ENCODE measurements around the gene AZU1.
"Not testable (repeated sequence)": the region's sequence is repeated elsewhere in the genome, so short reads cannot be mapped to it uniquely, and the experiment has no call there.

The AZU1 gene

DNA sequence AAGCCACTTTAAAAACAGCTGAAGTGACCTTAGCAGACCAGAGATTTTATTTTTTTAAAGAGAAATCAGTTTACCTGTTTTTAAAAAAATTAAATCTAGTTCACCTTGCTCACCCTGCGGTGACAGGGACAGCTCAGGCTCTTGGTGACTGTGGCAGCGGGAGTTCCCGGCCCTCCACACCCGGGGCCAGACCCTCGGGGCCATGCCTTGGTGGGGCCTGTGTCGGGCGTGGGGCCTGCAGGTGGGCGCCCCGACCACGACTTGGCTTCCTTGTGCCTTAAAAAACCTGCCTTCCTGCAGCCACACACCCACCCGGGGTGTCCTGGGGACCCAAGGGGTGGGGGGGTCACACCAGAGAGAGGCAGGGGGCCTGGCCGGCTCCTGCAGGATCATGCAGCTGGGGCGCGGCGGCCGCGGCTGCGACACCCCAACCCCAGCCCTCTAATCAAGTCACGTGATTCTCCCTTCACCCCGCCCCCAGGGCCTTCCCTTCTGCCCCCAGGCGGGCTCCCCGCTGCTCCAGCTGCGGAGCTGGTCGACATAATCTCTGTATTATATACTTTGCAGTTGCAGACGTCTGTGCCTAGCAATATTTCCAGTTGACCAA lies 16.7 kb upstream of the AZU1 start:
- DNase-seq: no peak

GRCh38 chr19:811506-812048 lies 16.1 kb upstream of the AZU1 start:
- DNase-seq: no peak

DNA sequence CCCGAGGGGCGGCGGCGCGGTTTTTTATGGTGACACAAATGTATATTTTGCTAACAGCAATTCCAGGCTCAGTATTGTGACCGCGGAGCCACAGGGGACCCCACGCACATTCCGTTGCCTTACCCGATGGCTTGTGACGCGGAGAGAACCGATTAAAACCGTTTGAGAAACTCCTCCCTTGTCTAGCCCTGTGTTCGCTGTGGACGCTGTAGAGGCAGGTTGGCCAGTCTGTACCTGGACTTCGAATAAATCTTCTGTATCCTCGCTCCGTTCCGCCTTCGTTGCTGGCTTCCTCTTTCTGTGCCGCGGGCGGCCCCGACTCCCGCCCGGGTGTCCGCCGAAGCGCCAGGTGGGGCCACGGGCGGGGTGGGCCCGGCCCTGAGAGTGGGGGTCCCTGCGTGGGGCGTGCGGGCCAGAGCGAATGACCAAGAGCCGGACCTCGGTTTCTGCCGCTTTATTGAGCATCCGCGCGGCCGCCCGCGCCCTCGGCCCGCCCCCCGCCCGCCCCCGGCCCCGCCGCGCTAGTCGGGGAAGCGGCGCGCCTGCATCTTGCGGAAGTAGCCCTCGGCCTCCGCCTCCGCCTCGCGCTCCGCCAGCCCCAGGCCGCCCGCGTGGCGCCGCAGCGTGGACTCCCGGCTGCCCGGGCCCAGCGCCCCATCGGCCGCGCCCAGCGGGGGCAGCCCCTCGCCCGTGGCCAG lies 15.4 kb upstream of the AZU1 start:
- no peak for DNase-seq

GRCh38 chr19:812747-813218 lies 14.9 kb upstream of the AZU1 start:
- no peak for DNase-seq

DNA sequence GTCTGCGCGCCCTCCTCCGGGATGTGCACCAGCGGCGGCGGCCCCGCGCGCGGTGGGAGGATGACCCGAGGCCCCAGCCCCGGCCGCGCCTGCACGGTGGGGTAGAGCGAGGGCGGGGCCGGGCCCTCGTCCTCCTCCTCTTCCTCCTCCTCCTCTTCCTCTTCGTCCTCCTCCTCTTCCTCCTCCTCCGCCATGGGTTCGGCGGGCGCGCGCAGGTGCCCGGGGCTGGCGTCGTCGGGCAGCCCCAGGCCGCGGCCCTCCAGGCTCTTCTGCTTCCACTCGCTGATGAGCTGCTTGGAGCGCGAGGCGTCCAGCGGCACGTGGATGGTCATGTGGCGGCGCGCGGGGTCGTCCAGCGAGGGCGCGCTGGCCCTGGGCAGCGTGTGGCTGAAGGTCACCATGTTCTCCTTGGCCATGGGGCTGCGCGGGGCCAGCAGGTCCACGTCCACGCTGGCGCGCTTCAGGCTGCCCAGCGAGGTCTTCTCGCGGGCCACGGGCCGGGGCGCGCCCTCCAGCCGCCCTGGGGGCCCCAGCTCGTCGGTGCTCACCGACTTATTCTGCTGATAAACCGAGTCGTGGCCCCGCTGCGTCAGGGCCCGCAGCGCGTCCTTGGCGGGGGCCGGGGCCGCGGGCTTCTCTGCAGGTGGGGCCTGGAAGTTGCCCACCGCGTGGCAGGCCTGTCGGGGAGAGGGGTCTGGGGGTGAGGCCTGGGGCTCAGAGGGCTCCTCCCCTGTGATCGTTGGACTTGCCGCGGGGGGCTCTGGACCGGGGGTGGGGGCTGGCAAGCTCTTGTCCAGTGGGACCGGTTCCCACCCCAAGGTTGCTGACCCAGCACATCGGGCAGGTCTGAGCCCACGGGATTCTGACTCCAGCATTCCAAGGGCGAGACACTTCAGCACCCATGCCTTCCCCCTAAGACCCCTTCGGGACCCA lies 14.2 kb upstream of the AZU1 start:
- DNase-seq: no peak

DNA sequence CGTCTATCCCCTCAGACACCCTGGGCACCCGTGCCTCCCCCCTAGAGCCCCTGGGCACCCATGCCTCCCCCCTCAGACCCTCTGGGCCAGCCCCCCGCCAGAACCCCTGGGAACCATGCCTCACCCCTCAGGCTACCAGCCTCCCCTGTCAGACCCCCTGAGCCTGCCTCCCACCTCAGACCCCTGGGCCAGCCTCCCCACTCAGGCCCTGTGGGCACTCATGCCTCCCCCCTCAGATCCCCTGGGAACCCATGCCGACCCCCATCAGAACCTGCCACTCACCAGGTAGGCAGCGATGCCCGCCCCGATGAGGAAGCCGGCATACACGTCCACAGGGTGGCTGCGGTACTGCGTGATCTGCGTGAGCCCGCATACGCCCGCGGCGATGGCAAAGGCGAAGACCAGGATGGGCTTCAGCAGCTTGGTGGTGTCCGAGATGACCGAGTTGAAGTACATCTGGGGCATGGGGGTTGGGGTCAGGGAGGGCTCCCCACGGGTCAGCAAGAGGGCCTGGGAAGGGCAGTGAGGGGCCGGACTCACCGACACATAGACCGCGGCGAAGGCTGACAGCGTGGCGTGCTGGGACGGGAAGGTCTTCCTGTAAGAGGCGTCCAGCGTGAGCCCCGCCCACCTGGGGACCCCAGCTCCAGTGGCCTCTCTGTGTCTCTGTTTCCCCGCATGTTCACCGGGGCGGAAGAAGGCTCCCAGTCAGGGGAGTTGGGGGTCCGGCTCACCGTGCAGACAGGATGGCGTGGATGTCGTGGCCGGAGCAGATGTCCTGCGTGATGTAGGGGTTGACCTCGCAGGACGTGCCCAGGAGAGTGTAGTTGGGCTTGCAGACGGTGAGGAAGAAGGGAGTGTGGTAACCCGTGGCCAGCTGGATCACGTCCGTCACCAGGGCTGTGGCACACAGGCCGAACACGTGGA lies 13.2 kb upstream of the AZU1 start:
- DNase-seq: no peak

- DNase-seq: no peak
These were observed 12.4 kb upstream of the AZU1 start for GRCh38 chr19:815079-815774.

DNA sequence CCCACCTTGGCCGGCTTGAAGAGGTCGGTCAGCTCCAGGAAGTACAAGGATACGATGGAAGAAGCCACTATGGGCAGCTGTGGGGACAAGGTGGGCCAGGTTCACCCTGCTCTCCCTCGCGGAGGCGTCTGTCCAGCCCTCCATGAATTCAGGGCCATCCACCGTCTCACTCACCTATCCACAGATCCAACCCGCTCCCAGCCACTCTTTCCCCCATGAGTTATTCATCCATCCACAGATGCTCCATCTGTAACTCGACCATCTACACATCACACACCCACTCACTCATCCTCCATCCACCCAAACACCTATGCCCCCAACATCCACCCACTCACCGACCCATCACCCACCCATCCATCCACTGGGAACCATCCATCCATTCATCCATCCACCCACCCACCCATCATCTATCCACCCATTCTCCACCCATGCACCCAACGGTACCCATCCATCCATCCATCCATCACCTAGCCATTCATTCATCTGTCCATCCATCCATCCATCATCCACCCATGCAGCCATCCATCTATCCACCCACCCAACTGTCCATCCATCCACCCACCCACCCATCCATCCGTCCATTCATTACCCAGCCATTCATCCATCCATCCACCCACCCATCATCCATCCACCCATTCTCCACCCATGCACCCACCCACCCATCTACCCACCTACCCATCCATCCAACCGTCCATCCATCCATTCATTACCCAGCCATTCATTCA lies 11.7 kb upstream of the AZU1 start:
- no peak for DNase-seq

GRCh38 chr19:816500-816857 lies 11.2 kb upstream of the AZU1 start:
- DNase-seq: no peak

DNA sequence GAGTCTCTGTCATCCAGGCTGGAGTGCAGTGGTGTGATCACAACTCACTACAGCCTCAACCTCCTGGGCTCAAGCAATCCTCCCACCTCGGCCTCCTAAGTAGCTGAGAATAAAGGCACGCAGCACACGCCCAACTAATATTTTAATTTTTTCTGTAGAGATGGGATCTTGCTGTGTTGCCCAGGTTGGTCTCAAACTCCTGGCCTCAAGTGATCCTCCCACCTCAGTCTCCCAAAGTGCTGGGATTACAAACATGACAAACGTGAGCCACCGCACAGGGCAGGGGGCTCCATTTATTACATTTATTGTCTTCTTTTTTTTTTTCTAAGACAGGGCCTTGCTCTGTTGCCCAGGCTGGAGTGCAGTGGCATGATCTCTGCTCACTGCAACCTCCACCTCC lies 7.4 kb upstream of the AZU1 start:
- not testable (repeated sequence) for DNase-seq

GRCh38 chr19:821231-821824 lies 6.3 kb upstream of the AZU1 start:
- DNase-seq: no peak

- DNase-seq: peak; percentile 18
These were observed 5.7 kb upstream of the AZU1 start, which contains the start of gene PLPPR3 for GRCh38 chr19:821825-822503. TSS of gene PLPPR3 (minus strand) at chr19:821955. CDS start at chr19:821559, 396 bp downstream.

- DNase-seq: no peak
These were observed 4.0 kb upstream of the AZU1 start for GRCh38 chr19:823565-824121.

- no peak for DNase-seq
These were observed 2.8 kb upstream of the AZU1 start for GRCh38 chr19:824885-825284.

GRCh38 chr19:825897-826644 lies 1.6 kb upstream of the AZU1 start:
- no peak for DNase-seq

DNA sequence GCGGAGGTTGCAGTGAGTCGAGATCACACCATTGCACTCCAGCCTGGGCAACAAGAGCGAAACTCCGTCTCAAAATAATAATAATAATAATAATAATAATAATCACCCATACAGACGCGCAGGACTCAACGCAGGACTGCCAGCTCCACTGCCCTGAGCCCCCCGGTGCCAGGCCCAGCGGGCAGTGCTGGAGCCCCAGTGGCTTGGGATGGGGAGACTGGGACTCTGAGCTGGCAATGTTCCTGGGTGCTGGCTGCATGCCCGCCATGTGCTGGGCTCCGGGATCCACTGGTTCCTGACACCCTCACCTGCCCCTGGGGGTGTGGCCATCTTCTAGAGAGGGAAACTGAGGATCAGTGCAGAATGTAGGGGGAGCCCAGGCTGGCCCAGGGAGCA lies 325 bp upstream of the AZU1 start:
- no peak for DNase-seq

GRCh38 chr19:829129-829758 lies 1.6 kb downstream of the AZU1 start:
- DNase-seq: no peak

Measured in NCI-H1092 (cell line).